ENCODE data around the gene NDFIP2. TPM values are rescaled to one million over a fixed set of nuclear protein-coding genes. Genes with fewer than 3 reads are reported as not detected.

Gene NDFIP2
- total RNA-seq, 1 experiment from 2014 or later: 31.0 TPM

DNA sequence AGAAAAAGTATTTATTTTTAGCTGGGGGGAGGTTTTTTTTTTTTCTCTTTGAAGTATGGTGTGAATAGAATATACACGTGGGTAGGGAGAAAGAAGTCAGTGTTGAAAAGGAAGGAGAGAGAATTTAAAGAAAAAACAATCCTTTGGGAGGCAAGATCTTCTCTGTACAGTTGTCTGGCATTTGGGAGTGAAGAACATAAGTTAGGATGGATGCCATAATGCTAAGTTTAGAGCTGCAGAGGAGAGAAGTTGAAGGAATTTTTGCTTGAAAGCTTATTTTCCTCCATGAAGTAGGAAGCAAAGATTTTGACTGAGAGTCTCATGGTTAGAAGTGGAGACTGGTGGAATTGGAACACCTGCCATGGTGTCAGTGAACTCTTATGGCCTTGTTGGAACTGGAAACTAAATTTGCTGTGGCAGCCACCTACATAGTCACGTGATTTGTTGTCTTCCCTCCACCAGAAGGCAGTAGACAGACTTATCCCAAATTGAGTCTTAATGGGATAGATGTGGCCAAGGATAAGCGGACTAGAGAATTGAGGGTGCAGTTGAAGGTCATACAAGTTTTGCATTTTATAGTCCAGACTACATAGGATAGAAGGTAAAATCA lies 22.0 kb downstream of the NDFIP2 start:
- no CpG with 5 or more reads among the region's 3 CpGs for WGBS (ENCODE audit: extremely low coverage, insufficient read length, low lambda C conversion rate)
- no peak for DNase-seq
- H3K4me2 ChIP-seq (ENCODE audit: insufficient read depth, insufficient read length, low read length): no peak overlapping the region

More for the DNA sequence above, 22.0 kb downstream of the NDFIP2 start:
- H3K27ac Mint-ChIP-seq: no peak overlapping the region
- no peak overlapping the region for H2AFZ ChIP-seq (ENCODE audit: low read length)
- H3K27me3 ChIP-seq (ENCODE audit: insufficient read depth, low read length): no peaks in the 10 kb centered on the region
- H2BK5ac ChIP-seq (ENCODE audit: insufficient read length, low read length): no peak overlapping the region
- H2AK5ac ChIP-seq (ENCODE audit: insufficient read length, low read length): no peak overlapping the region
- H4K8ac ChIP-seq (replicated peaks; ENCODE audit: insufficient read length, low read depth, low read length): no peak overlapping the region
- H4K20me1 ChIP-seq (ENCODE audit: control insufficient read depth, insufficient read depth, insufficient read length): no peaks in the 10 kb centered on the region
- H2BK12ac ChIP-seq (ENCODE audit: insufficient read length, low read depth, low read length): no peak overlapping the region
- no peak overlapping the region for H3T11ph ChIP-seq (ENCODE audit: low read length)
- H3K56ac ChIP-seq (ENCODE audit: insufficient read length, low read depth, low read length): no peak overlapping the region
- H3K36me3 Mint-ChIP-seq (ENCODE audit: insufficient read depth in 1 of 3, low read depth in 3 of 3): no peaks in the 10 kb centered on the region
- no peaks in the 10 kb centered on the region for H3K23me2 ChIP-seq (ENCODE audit: insufficient read length, low read depth, low read length, poor library complexity, severe bottlenecking)
- no peaks in the 10 kb centered on the region for H3K79me1 ChIP-seq (ENCODE audit: insufficient read depth, low read depth, low read length, poor library complexity, severe bottlenecking)
- no peaks in the 10 kb centered on the region; the same call in 1 of the 2 replicates for H3K4me1 ChIP-seq (ENCODE audit: insufficient read depth, low read length)
- no peak overlapping the region for H3K4ac ChIP-seq (ENCODE audit: low read depth, low read length)
- no peaks in the 10 kb centered on the region for H3K27me3 Mint-ChIP-seq (ENCODE audit: low read depth)
- no peak overlapping the region for H2BK20ac ChIP-seq (ENCODE audit: low read depth, low read length, poor library complexity, severe bottlenecking)
- no peaks in the 10 kb centered on the region for H3K9me3 ChIP-seq (ENCODE audit: control insufficient read depth, low read depth, low read length)
- H3K9ac ChIP-seq (ENCODE audit: extremely low read depth, insufficient read length, low read length): no peak overlapping the region
- H4K5ac ChIP-seq (ENCODE audit: insufficient read length, low read depth, low read length): no peak overlapping the region
- no peaks in the 10 kb centered on the region; a peak in 2 of 4 replicates for H3K4me1 Mint-ChIP-seq
- H3K14ac ChIP-seq (ENCODE audit: insufficient read depth, low read length): no peak overlapping the region
- H3K27ac ChIP-seq (ENCODE audit: insufficient read length, low read depth, low read length): no peak overlapping the region
- H3K9me3 Mint-ChIP-seq: peaks cover 0 to 4% of the 10 kb centered on the region in 2 experiments; a peak in 1 of 5 replicates
- no peak overlapping the region for H2BK15ac ChIP-seq (ENCODE audit: low read depth, low read length)
- no peak overlapping the region for H3K4me3 Mint-ChIP-seq
- TF ChIP-seq, protein P1, sequence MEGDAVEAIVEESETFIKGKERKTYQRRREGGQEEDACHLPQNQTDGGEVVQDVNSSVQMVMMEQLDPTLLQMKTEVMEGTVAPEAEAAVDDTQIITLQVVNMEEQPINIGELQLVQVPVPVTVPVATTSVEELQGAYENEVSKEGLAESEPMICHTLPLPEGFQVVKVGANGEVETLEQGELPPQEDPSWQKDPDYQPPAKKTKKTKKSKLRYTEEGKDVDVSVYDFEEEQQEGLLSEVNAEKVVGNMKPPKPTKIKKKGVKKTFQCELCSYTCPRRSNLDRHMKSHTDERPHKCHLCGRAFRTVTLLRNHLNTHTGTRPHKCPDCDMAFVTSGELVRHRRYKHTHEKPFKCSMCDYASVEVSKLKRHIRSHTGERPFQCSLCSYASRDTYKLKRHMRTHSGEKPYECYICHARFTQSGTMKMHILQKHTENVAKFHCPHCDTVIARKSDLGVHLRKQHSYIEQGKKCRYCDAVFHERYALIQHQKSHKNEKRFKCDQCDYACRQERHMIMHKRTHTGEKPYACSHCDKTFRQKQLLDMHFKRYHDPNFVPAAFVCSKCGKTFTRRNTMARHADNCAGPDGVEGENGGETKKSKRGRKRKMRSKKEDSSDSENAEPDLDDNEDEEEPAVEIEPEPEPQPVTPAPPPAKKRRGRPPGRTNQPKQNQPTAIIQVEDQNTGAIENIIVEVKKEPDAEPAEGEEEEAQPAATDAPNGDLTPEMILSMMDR (conservative IDR thresholded peaks at IDR 0.05): no peak
- no peak overlapping the region for H3K18ac ChIP-seq (ENCODE audit: insufficient read length, low read depth, low read length)
- no peak overlapping the region for H4K91ac ChIP-seq (ENCODE audit: insufficient read length, low read depth, low read length)
- H3K79me2 ChIP-seq (ENCODE audit: insufficient read depth, low read length): peaks cover 8% of the 10 kb centered on the region; the same call in 1 of the 2 replicates
- no peak overlapping the region for H2BK120ac ChIP-seq (ENCODE audit: low read depth, low read length, poor library complexity, severe bottlenecking)
- H3K23ac ChIP-seq (ENCODE audit: insufficient read length, low read depth, low read length): no peak overlapping the region

All from H9 (cell line).